HepG2 (cell line): ENCODE data around the gene NDUFS5. TPM values are rescaled to one million over a fixed set of nuclear protein-coding genes. Genes with fewer than 3 reads are reported as not detected.
A peak's percentile ranks its signal among the peaks of the same experiment; 100 is the strongest.

ENCODE experiments used
- CCAR2 ChIP-seq: fragments of 200-400 bp; formaldehyde crosslinking; optimal IDR thresholded peaks from 2 replicates; pipeline ENCODE3; 2018; ENCODE audit warnings: low read depth, mild to moderate bottlenecking, low read length, moderate library complexity
- CERS6 ChIP-seq: sonication (generic); formaldehyde crosslinking; IDR thresholded peaks from 2 replicates; pipeline ENCODE4 v1.5.0; 2020; ENCODE audit warnings: missing genetic modification reagents
- EEA1 ChIP-seq: sonication (generic); formaldehyde crosslinking; IDR thresholded peaks from 2 replicates; pipeline ENCODE4 v1.5.1; 2020; ENCODE audit warnings: mild to moderate bottlenecking, missing genetic modification reagents, borderline replicate concordance
- HDAC1 ChIP-seq: sonication (generic); formaldehyde crosslinking; IDR thresholded peaks from 2 replicates; pipeline ENCODE4 v1.5.1; 2020; ENCODE audit warnings: mild to moderate bottlenecking, missing genetic modification reagents
- NFAT5 ChIP-seq: sonication (generic); formaldehyde crosslinking; IDR thresholded peaks from 2 replicates; pipeline ENCODE4 v1.4.0; 2020; ENCODE audit warnings: missing genetic modification reagents
- POGZ ChIP-seq: sonication (generic); formaldehyde crosslinking; IDR thresholded peaks from 2 replicates; pipeline ENCODE4 v1.4.0; 2020; ENCODE audit warnings: mild to moderate bottlenecking, missing genetic modification reagents
- SMARCE1 ChIP-seq: fragments of 450-650 bp; IDR thresholded peaks from 2 replicates; pipeline ENCODE4 v1.6.1; 2017; ENCODE audit warnings: borderline replicate concordance
- SRSF1 ChIP-seq: fragments of 200-400 bp; formaldehyde crosslinking; optimal IDR thresholded peaks from 2 replicates; pipeline ENCODE3; 2017; ENCODE audit warnings: mild to moderate bottlenecking, low read depth, low read length, moderate library complexity
- YY1 ChIP-seq: IDR thresholded peaks from 2 replicates; pipeline ENCODE4 v1.6.1; 2011; ENCODE audit warnings: low read length, low read depth, moderate library complexity, mild to moderate bottlenecking; ENCODE audit not compliant: insufficient read depth, insufficient replicate concordance
- ZBTB40 ChIP-seq, 2 experiments: fragments of 450-650 bp in 1 of 2; sonication (generic) in 1 of 2; formaldehyde crosslinking in 1 of 2; IDR thresholded peaks; 2 replicates each; pipeline versions ENCODE4 v1.6.1 to v1.8.0; 2016 to 2022; ENCODE audit warnings: antibody characterized with exemption in 1 of 2, mild to moderate bottlenecking in 1 of 2, missing genetic modification reagents in 1 of 2
- ZNF205 ChIP-seq: IDR thresholded peaks from 2 replicates; pipeline ENCODE4 v1.6.1; 2018; ENCODE audit warnings: missing biosample characterization, missing genetic modification reagents
- ZNF230 ChIP-seq: sonication (generic); formaldehyde crosslinking; IDR thresholded peaks from 2 replicates; pipeline ENCODE4 v1.4.0; 2020; ENCODE audit warnings: mild to moderate bottlenecking, missing genetic modification reagents
- ZNF235 ChIP-seq: sonication (generic); formaldehyde crosslinking; IDR thresholded peaks from 2 replicates; pipeline ENCODE4 v1.8.1; 2023; ENCODE audit warnings: mild to moderate bottlenecking, missing genetic modification reagents, borderline replicate concordance
- ZNF446 ChIP-seq: sonication (generic); formaldehyde crosslinking; IDR thresholded peaks from 2 replicates; pipeline ENCODE4 v1.5.0; 2020; ENCODE audit warnings: mild to moderate bottlenecking, missing genetic modification reagents
- polyA plus RNA-seq, 8 experiments: library from polyadenylated mRNA; depleted of rRNA in 3 of 8; stranded (reverse) in 7 of 8; unstranded in 1 of 8; fragments of >200 nt; fragmentation: Illumina TruSeq in 4 of 8; extraction: Trizol in 4 of 8; gene quantifications; 2 replicates each; pipeline versions ENCODE4 v1.2.1 to v1.2.3, GENCODE V29; 2011 to 2016; ENCODE audit warnings: low read depth in 4 of 8, missing spikeins in 1 of 8, mixed read lengths in 1 of 8; ENCODE audit not compliant: insufficient read depth in 1 of 8
- total RNA-seq, 5 experiments: library from RNA; depleted of rRNA; stranded (reverse); fragments of >200 nt; fragmentation: Illumina TruSeq; extraction: Trizol; gene quantifications; 2 replicates each; pipeline ENCODE4 v1.2.3, GENCODE V29; 2016; ENCODE audit warnings: low read depth in 1 of 5

The NDUFS5 gene
- total and polyA plus RNA-seq, 2 of the 13 experiments (the other 11 are each of a cell fraction or from before 2014, with no cell fraction given): 263 to 466 TPM

GRCh38 chr1:39026866-39027507 is 837 bp downstream of the NDUFS5 start (continued):
- TF ChIP-seq NFAT5 (CRISPR knock-in tag): no peak
- peak; percentile 11; the same call in 1 of the 2 replicates for TF ChIP-seq HDAC1 (CRISPR knock-in tag)
- no peak for TF ChIP-seq CCAR2
- no peak for TF ChIP-seq ZNF205 (CRISPR knock-in tag)
- TF ChIP-seq SRSF1: no peak
- TF ChIP-seq EEA1 (CRISPR knock-in tag): no peak
- TF ChIP-seq CERS6: no peak
- no peak for TF ChIP-seq ZNF230 (CRISPR knock-in tag)
- no peak for TF ChIP-seq ZNF446
- 0 out of 2 replicates have a peak, but pooled peaks have one; percentile 67 for TF ChIP-seq ZNF235
- no peak for TF ChIP-seq YY1
- no peak for TF ChIP-seq POGZ (CRISPR knock-in tag)
- no peak for TF ChIP-seq SMARCE1
- no peak for TF ChIP-seq ZBTB40 (IDR thresholded peaks at IDR 0.05)
- no peak for TF ChIP-seq ZBTB40 (CRISPR knock-in tag; IDR thresholded peaks at IDR 0.05)
